HUES6 (cell line): ENCODE results near the gene ITGB7.
"Not testable (repeated sequence)": the region's sequence is repeated elsewhere in the genome, so short reads cannot be mapped to it uniquely, and the experiment has no call there.

Experiments
- H3K27ac ChIP-seq: 2 replicates; pipeline ENCODE4 v1.7.0; 2013; ENCODE audit warnings: low read depth, mild to moderate bottlenecking, low read length, inconsistent platforms
- H3K27me3 ChIP-seq: 2 replicates; pipeline ENCODE4 v1.6.1; 2013; ENCODE audit warnings: low read length; ENCODE audit not compliant: control insufficient read depth, insufficient read depth
- H3K36me3 ChIP-seq: 2 replicates; pipeline ENCODE4 v1.6.1; 2013; ENCODE audit warnings: low read length; ENCODE audit not compliant: control insufficient read depth, insufficient read depth
- H3K4me1 ChIP-seq: 2 replicates; pipeline ENCODE4 v1.6.1; 2013; ENCODE audit warnings: low read length; ENCODE audit not compliant: control insufficient read depth, insufficient read depth
- H3K4me3 ChIP-seq: 2 replicates; pipeline ENCODE4 v1.5.1; 2013; ENCODE audit warnings: low read depth, low read length
- H3K9ac ChIP-seq: one replicate; pipeline ENCODE4 v1.6.1; 2013; ENCODE audit warnings: mild to moderate bottlenecking, low read length
- H3K9me3 ChIP-seq: 2 replicates; pipeline ENCODE4 v1.6.1; 2013; ENCODE audit warnings: low read depth, low read length; ENCODE audit not compliant: control insufficient read depth, insufficient read depth

Gene ITGB7

DNA sequence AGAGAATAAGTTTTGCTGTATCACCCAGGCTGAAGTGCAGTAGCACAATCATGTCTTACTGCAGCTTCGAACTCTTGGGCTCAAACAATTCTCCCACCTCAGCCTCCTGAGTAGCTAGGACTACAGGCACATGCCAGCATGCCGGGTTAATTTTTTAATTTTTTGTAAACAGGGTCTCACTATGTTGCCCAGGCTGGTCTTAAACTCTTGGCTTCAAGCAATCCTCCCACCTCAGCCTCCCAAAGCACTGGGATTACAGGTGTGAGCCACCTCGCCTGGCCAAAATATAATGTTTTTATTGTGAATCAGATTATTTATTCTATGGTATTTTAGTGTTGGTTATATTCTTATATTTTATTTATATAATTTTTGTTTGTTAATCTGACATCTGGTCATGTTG is 30.3 kb downstream of the ITGB7 start:
- Histone ChIP-seq H3K4me1 (peaks cover 19% of the 10 kb centered on the region), H3K36me3 (peaks cover 1% of the 10 kb centered on the region; the same call in 1 of the 2 replicates), H3K27me3 (peaks cover 78% of the 10 kb centered on the region), H3K9ac (no peak overlapping the region), H3K9me3 (no peaks in the 10 kb centered on the region), H3K27ac (no peak overlapping the region), H3K4me3 (no peak overlapping the region)

DNA sequence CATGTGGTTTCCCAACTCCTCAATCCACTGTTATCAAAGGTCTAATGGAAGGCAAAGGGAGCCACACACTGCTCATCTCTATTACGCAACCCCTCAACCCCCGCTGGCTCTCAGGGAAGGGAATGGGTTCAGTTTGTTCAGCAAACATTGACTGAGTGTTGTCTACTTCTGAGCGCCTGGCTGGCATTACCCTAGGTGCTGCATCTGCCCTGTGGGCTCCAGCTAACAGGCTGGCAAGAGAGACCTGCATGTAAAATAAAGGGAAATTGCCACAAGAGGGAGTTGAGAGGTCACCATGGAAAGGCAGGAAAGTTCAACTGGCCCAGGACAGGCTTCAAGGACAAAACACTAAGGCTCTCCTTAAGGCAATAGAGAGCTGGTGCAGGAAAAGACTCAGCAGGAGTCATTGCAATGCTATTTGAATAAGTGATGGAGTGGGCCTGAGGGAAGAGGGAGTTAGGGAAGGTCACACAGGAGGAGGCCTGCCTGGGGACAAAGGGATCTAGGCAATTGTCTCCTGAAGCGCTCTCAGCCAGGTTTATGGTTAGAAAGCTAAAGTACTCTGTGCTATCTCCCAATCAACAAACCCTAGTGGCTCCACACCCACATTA is 32.1 kb downstream of the ITGB7 start:
- Histone ChIP-seq H3K27ac (no peak overlapping the region), H3K36me3 (no peaks in the 10 kb centered on the region), H3K27me3 (peaks cover 96% of the 10 kb centered on the region), H3K4me3 (no peak overlapping the region), H3K9ac (no peak overlapping the region), H3K9me3 (no peaks in the 10 kb centered on the region), H3K4me1 (peaks cover 20% of the 10 kb centered on the region)

DNA sequence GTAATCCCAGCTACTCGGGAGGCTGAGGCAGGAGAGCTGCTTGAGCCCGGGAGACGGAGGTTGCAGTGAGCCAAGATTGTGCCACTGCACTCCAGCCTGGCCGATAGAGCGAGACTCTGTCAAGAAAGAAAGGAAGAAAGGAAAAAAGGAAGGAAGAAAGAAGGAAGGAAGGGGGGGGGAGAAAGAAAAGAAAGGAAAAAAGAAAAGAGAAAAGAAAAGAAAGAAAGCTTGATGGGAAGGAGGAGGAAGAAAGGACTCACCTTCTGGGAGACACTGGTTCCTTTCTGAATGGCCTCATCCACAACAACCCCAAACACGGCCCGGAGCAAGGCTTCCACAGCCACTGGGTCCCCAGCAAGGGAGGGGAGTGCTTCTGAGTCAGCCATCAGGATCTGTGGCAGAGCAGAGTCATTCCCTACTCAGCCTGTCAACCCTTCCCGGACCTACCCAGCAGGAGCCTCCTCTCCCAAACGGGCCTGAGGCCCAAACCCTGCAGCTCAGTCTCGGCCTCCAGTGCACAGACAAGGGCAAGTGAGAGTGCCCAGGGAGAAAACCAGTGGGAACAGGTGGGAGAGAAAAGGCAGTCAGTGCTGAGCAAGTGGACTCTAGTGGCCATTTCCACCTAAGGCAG is 33.9 kb downstream of the ITGB7 start:
- no peak overlapping the region for H3K4me3 ChIP-seq
- H3K4me1 ChIP-seq: peaks cover 17% of the 10 kb centered on the region
- no peaks in the 10 kb centered on the region for H3K9me3 ChIP-seq
- no peak overlapping the region for H3K27ac ChIP-seq
- H3K9ac ChIP-seq: no peak overlapping the region
- H3K36me3 ChIP-seq: no peaks in the 10 kb centered on the region
- H3K27me3 ChIP-seq: peaks cover 85% of the 10 kb centered on the region

DNA sequence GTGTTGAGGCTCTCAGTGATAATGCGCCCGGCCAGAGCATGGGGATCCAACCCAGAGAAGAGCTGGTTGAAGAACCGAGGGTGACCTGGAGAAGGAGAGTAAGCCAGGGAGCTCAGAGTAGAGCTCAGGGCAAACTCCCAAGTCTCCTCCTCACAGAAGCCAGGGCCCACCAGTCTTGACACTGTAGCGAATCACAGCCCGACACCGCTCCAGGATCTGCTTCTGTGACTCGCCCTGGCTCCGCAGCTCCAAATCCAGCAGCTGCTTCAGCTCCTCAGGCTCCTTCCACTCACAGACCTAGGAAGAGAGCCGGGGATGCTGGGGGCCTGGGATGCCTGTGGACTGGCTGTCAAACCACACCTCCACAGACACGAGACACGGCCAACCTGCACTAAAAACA is 34.7 kb downstream of the ITGB7 start:
- Histone ChIP-seq H3K9ac (no peak overlapping the region), H3K27me3 (peaks cover 78% of the 10 kb centered on the region), H3K27ac (no peak overlapping the region), H3K4me1 (peaks cover 17% of the 10 kb centered on the region), H3K9me3 (no peaks in the 10 kb centered on the region), H3K36me3 (no peaks in the 10 kb centered on the region), H3K4me3 (no peak overlapping the region)

DNA sequence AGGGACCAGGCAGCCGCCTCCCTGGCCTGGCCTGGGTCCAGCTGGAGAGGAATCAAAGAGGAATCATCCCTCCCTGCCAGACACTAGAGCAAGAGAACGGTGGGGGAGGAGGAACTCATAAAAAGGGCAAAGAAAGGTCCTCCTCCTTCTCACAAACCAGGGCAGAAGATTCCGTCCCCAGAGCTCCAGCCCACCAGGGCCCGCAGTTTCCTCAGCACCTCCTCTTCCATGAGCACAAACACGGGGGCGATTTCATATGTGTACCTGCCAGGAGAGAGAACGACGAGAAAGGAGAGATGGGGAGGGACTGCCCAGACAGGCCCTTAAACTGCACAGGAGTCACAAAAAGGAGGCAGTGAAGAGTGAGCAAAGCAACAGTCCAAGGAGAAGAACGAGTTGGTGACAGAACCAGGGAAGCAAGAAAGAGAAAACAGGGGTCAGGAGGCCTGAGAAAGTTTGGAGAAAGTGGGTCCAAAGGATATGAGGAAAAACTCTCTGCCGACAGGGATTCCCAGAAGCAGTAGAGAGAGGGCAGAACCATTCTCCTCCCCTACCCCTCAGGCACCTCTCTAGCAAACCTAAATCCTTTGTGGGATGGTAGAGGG is 35.2 kb downstream of the ITGB7 start:
- peaks cover 78% of the 10 kb centered on the region for H3K27me3 ChIP-seq
- peaks cover 17% of the 10 kb centered on the region for H3K4me1 ChIP-seq

DNA sequence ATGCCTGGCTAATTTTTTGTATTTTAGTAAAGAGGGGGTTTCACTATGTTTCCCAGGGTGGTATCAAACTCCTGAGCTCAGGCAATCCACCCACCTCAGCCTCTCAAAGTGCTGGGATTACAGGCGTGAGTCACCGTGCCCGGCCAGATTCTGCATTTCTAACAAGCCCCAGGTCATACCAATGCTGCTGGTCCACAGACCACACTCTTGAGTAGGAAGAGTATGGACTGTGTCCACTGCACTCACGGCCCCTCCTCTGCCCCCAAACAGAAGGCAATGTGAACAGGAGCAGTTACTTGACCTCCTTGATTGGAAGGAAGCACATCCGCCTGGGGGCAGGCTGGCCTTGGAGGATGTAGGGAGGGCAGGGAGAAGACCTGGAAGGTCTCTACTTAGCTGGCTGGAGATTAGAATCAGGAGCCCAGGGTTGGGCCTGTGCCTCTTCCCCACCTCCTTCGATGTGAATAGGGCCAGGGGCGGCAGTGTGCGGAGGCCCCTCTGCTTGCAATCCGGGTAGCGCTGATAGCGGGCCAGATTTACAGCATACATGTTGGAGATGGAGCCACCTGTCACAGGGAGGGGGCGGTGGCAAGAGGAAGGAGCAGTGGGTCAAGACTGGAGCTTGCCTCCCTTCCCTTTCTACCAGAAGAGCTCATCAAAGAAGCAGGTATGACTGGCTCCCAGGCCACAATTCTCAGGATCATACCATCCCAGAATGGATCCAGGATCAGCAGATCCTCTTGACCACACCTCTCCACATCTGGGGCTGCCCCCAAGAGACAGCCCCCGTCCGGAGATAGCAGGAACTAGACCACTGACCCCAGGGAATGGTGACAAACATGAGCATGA is 36.0 kb downstream of the ITGB7 start:
- Histone ChIP-seq H3K4me1 (peaks cover 17% of the 10 kb centered on the region), H3K9me3 (no peaks in the 10 kb centered on the region), H3K36me3 (no peaks in the 10 kb centered on the region), H3K4me3 (no peak overlapping the region), H3K9ac (no peak overlapping the region), H3K27me3 (peaks cover 77% of the 10 kb centered on the region), H3K27ac (no peak overlapping the region)

More for the DNA sequence above, 35.2 kb downstream of the ITGB7 start:
- no peak overlapping the region for H3K9ac ChIP-seq
- no peak overlapping the region for H3K4me3 ChIP-seq
- no peaks in the 10 kb centered on the region for H3K9me3 ChIP-seq
- no peaks in the 10 kb centered on the region for H3K36me3 ChIP-seq
- no peak overlapping the region for H3K27ac ChIP-seq

DNA sequence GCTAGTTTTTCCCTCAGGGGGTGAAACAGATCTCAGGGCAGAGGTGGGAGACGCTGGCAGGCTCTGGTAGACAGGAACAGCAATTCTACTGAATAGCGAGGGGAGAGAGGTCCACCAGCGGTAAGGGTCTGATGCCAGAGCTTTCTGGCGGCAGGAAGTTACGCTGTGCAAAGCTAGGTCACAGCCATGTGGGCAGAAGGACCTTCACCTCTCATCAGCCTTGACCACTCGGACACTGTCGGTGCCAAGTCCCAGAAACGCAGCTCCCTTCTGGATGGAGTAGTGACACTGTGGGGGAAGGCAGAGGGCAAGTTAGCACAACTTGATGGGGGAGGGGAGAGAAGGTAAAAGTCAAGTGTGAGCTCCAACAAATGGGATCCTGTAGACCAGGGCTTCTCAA is 36.8 kb downstream of the ITGB7 start:
- peaks cover 11% of the 10 kb centered on the region for H3K4me1 ChIP-seq
- no peak overlapping the region for H3K4me3 ChIP-seq
- H3K27ac ChIP-seq: no peak overlapping the region
- H3K9ac ChIP-seq: no peak overlapping the region
- H3K27me3 ChIP-seq: peaks cover 69% of the 10 kb centered on the region
- H3K9me3 ChIP-seq: no peaks in the 10 kb centered on the region
- H3K36me3 ChIP-seq: no peaks in the 10 kb centered on the region

DNA sequence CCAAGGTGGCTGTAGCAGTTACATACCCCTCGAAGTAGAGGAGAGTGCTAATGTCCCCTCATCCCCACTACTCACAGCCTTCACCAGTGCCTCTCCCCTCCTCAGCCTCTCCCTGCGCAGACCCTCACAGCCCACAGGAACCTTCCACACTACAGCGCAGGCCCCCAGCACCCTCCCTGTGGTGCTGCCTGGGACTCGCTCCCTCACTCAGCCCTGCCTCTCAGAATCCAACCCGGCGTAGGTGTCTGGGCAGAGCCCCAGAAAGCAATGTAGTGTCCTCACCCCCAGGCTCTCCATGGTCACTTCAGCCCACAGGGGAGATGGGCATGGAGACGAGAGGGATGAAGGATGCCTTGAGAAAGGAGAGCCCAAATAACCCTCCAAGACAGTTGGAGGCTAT is 37.4 kb downstream of the ITGB7 start:
- no peaks in the 10 kb centered on the region for H3K9me3 ChIP-seq
- H3K4me3 ChIP-seq: no peak overlapping the region
- no peak overlapping the region for H3K9ac ChIP-seq
- no peaks in the 10 kb centered on the region for H3K36me3 ChIP-seq
- H3K27me3 ChIP-seq: peaks cover 65% of the 10 kb centered on the region
- peaks cover 8% of the 10 kb centered on the region for H3K4me1 ChIP-seq
- no peak overlapping the region for H3K27ac ChIP-seq

DNA sequence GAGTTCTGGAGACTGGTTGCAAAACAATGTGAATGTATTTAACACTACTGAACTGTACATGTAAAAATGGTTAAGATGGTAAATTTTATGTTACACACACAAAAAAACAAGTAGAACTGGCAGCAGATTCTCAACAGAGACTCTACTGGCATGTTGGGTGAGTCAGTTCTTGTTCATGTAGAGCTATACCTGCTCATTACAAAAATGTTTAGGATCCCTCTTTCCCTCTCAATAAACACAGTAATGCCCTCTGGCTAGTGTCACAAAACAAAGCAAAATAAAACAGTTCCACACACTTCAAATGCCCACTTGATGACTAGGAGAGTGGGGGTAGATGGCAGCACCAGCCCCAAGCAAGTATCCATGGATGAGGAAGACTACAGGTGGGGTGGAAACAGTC is 40.2 kb downstream of the ITGB7 start:
- Histone ChIP-seq H3K9me3 (no peaks in the 10 kb centered on the region), H3K36me3 (no peaks in the 10 kb centered on the region), H3K27ac (no peak overlapping the region)

DNA sequence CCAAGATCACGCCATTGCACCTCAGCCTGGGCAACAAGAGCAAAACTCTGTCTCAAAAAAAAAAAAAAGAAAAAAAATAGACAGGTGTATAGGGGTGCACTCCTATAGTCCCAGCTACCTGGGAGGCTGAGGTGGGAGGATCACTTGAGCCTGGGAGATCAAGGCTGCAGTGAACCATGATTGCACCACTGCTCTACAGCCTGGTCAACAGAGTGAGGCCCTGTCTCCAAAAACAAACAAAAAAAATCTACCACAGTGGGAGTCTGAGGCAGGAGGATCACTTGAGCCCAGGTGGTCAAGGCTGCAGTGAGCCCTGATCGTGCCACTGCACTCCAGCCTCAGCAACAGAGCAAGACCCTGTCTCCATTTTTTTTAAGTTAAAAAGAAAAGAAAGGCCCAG is 44.0 kb downstream of the ITGB7 start:
- H3K4me1 ChIP-seq: not testable (repeated sequence)

More for the DNA sequence above, 40.2 kb downstream of the ITGB7 start:
- peaks cover 44% of the 10 kb centered on the region for H3K27me3 ChIP-seq
- H3K4me1 ChIP-seq: peaks cover 7% of the 10 kb centered on the region; the same call in 1 of the 2 replicates
- H3K4me3 ChIP-seq: no peak overlapping the region
- H3K9ac ChIP-seq: no peak overlapping the region

More for the DNA sequence above, 44.0 kb downstream of the ITGB7 start:
- H3K36me3 ChIP-seq, H3K27ac ChIP-seq, H3K9ac ChIP-seq, H3K4me3 ChIP-seq, H3K9me3 ChIP-seq: not testable (repeated sequence)
- peaks cover 50% of the 10 kb centered on the region for H3K27me3 ChIP-seq
